GM23338 (cell line): ENCODE measurements around the gene MLEC. TPM values are rescaled to one million over a fixed set of nuclear protein-coding genes. Genes with fewer than 3 reads are reported as not detected.

ENCODE experiments used
- ATAC-seq: fragments of 200-7000 bp; cut with Tn5 transposase; 3 replicates; pipeline ENCODE4 v1.9.1; 2020
- DNase-seq: peaks from one replicate; pipeline ENCODE4 v3.0.0-alpha.2; 2015; ENCODE audit warnings: low spot score
- H2AFZ ChIP-seq: fragments of 200-600 bp; sonication (generic); 2 replicates; pipeline ENCODE4 v1.8.0; 2016; ENCODE audit warnings: antibody characterized with exemption, mild to moderate bottlenecking, moderate library complexity
- H3F3A ChIP-seq: fragments of 200-600 bp; sonication (generic); replicated peaks from 2 replicates; pipeline ENCODE4 v1.8.0; 2017; ENCODE audit warnings: antibody characterized with exemption, mixed run types, low read depth
- H3K27ac ChIP-seq: fragments of 200-600 bp; sonication (generic); 2 replicates; pipeline ENCODE4 v1.6.1; 2016; ENCODE audit warnings: low read depth
- H3K27me3 ChIP-seq: fragments of 200-600 bp; sonication (generic); 2 replicates; pipeline ENCODE4 v1.8.0; 2016; ENCODE audit warnings: mild to moderate bottlenecking, mixed run types, moderate library complexity; ENCODE audit not compliant: insufficient read depth
- H3K36me3 ChIP-seq: fragments of 200-600 bp; sonication (generic); 2 replicates; pipeline ENCODE4 v1.8.0; 2016; ENCODE audit warnings: mild to moderate bottlenecking; ENCODE audit not compliant: insufficient read depth
- H3K4me1 ChIP-seq: fragments of 200-600 bp; sonication (generic); 2 replicates; pipeline ENCODE4 v1.8.0; 2016; ENCODE audit warnings: mild to moderate bottlenecking, moderate library complexity; ENCODE audit not compliant: insufficient read depth
- H3K4me2 ChIP-seq: fragments of 200-600 bp; sonication (generic); 2 replicates; pipeline ENCODE4 v1.7.1; 2017; ENCODE audit warnings: mixed run types
- H3K4me3 ChIP-seq: fragments of 200-600 bp; sonication (generic); 2 replicates; pipeline ENCODE4 v1.6.1; 2016; ENCODE audit warnings: mixed run types
- H3K79me2 ChIP-seq: fragments of 200-600 bp; sonication (generic); replicated peaks from 2 replicates; pipeline ENCODE4 v1.8.0; 2017; ENCODE audit warnings: mild to moderate bottlenecking; ENCODE audit not compliant: insufficient read depth
- H3K9me2 ChIP-seq: fragments of 200-600 bp; sonication (generic); 2 replicates; pipeline ENCODE4 v1.8.0; 2017; ENCODE audit not compliant: insufficient read depth
- H4K20me1 ChIP-seq: fragments of 200-600 bp; sonication (generic); replicated peaks from 2 replicates; pipeline ENCODE4 v1.8.0; 2017; ENCODE audit warnings: mild to moderate bottlenecking; ENCODE audit not compliant: insufficient read depth
- H3K27ac Mint-ChIP-seq: 2 replicates; pipeline ENCODE4 v1.8.0; 2020; ENCODE audit warnings: inconsistent platforms, mild to moderate bottlenecking, moderate library complexity, mixed read lengths
- H3K27me3 Mint-ChIP-seq: 3 replicates; pipeline ENCODE4 v1.8.0; 2022; ENCODE audit warnings: low read depth, mild to moderate bottlenecking, moderate library complexity, mixed read lengths, inconsistent platforms; ENCODE audit not compliant: insufficient read depth, poor library complexity
- H3K36me3 Mint-ChIP-seq: 3 replicates; pipeline ENCODE4 v1.8.0; 2021; ENCODE audit warnings: low read depth, mild to moderate bottlenecking, inconsistent platforms, moderate library complexity, mixed read lengths
- H3K4me1 Mint-ChIP-seq: 3 replicates; pipeline ENCODE4 v1.8.0; 2020; ENCODE audit warnings: mild to moderate bottlenecking, inconsistent platforms, mixed read lengths
- H3K4me3 Mint-ChIP-seq: 3 replicates; pipeline ENCODE4 v1.8.0; 2021; ENCODE audit warnings: moderate library complexity, mild to moderate bottlenecking, inconsistent platforms, mixed read lengths
- H3K9me3 Mint-ChIP-seq: 3 replicates; pipeline ENCODE4 v1.8.0; 2020; ENCODE audit warnings: moderate library complexity, mild to moderate bottlenecking, inconsistent platforms, mixed read lengths
- CREB1 ChIP-seq: fragments of 250-450 bp; sonication (Bioruptor Pico); IDR thresholded peaks from 2 replicates; pipeline ENCODE4 v1.5.0; 2020; ENCODE audit warnings: low read depth, mild to moderate bottlenecking, moderate library complexity
- ETS1 ChIP-seq: IDR thresholded peaks from 2 replicates; pipeline ENCODE4 v1.6.1; 2016; ENCODE audit warnings: antibody characterized with exemption
- EZH2 ChIP-seq: fragments of 200-600 bp; sonication (generic); IDR thresholded peaks from one replicate; pipeline ENCODE4 v1.8.0; 2017; ENCODE audit warnings: antibody characterized with exemption, mild to moderate bottlenecking, low read depth; ENCODE audit not compliant: unreplicated experiment
- EZH2phosphoT487 ChIP-seq: fragments of 200-600 bp; sonication (generic); IDR thresholded peaks from one replicate; pipeline ENCODE4 v1.8.1; 2018; ENCODE audit warnings: antibody characterized with exemption; ENCODE audit not compliant: unreplicated experiment
- JUNB ChIP-seq: IDR thresholded peaks from one replicate; pipeline ENCODE4 v1.6.1; 2016; ENCODE audit warnings: antibody characterized with exemption; ENCODE audit not compliant: unreplicated experiment
- NANOG ChIP-seq: IDR thresholded peaks from 2 replicates; pipeline ENCODE4 v1.6.1; 2016; ENCODE audit warnings: antibody characterized with exemption, borderline replicate concordance
- POLR2AphosphoS5 ChIP-seq: IDR thresholded peaks from 2 replicates; pipeline ENCODE4 v1.6.1; 2016; ENCODE audit warnings: antibody characterized with exemption, low read depth
- STAT1 ChIP-seq: IDR thresholded peaks from one replicate; pipeline ENCODE4 v1.6.1; 2016; ENCODE audit warnings: antibody characterized with exemption; ENCODE audit not compliant: unreplicated experiment
- ZNF114 ChIP-seq: fragments of 250-450 bp; sonication (Bioruptor Pico); IDR thresholded peaks from 2 replicates; pipeline ENCODE4 v1.5.0; 2020; ENCODE audit warnings: mild to moderate bottlenecking, moderate library complexity
- ZNF331 ChIP-seq: fragments of 250-450 bp; sonication (Bioruptor Pico); IDR thresholded peaks from 2 replicates; pipeline ENCODE4 v1.5.0; 2020; ENCODE audit warnings: low read depth, mild to moderate bottlenecking, moderate library complexity
- polyA plus RNA-seq: library from polyadenylated mRNA; unstranded; fragments of >200 nt; fragmentation: Nextera tagmentation; extraction: Ambion mirVana; gene quantifications from 2 replicates; pipeline ENCODE4 v1.2.1, GENCODE V29; 2016
- total RNA-seq: library from RNA; depleted of rRNA; stranded (reverse); fragments of >200 nt; shearing (Covaris generic); gene quantifications from 2 replicates; pipeline ENCODE4 v1.2.3, GENCODE V29; 2014
- TF ChIP-seq, protein P1 (sequence below): IDR thresholded peaks from one replicate; pipeline ENCODE4 v1.6.1; 2018; ENCODE audit warnings: antibody characterized with exemption; ENCODE audit not compliant: unreplicated experiment
- TF ChIP-seq, protein P2 (sequence below): fragments of 250-450 bp; sonication (Bioruptor Pico); IDR thresholded peaks from 2 replicates; pipeline ENCODE4 v1.5.0; 2020; ENCODE audit warnings: mild to moderate bottlenecking, moderate library complexity
- TF ChIP-seq, protein P3 (sequence below), 2 experiments: fragments of 200-600 bp in 1 of 2; sonication (generic) in 1 of 2; conservative IDR thresholded peaks; 2 replicates each; pipeline versions ENCODE4 v1.5.1 to v1.6.1; 2016 to 2017; ENCODE audit warnings: antibody characterized with exemption in 2 of 2, low read depth in 2 of 2, mild to moderate bottlenecking in 2 of 2, moderate library complexity in 1 of 2

MLEC gene
- total and polyA plus RNA-seq, 2 experiments from 2014 or later = 225 to 264 TPM

DNA sequence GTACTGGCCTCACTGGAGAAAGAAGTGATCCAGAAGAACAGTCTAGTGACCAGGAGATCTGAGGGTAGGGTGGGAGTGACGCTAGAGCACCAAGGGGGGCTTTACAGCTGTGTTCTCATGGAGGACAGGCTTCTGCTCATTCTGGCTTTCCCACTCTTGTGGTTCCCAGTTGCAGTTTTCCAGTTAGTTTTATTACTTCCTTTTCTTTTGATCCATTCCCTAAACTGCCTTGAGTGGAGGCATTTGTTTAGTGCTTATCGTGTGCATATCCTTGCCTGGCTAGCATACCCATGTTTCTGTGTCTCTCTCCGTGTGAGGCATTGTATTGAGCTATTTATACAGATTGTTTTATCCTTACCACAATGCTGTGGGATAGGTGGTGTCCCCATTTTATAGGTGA, 4.0 kb downstream of the MLEC start:
- H3K4me2 ChIP-seq = peak overlapping the region; percentile 95
- Mint-ChIP-seq H3K27me3 (no peaks in the 10 kb centered on the region), H3K9me3 (no peaks in the 10 kb centered on the region), H3K27ac (no peak overlapping the region; the same call in 1 of the 2 replicates), H3K4me3 (no peak overlapping the region; the same call in 2 of the 3 replicates), H3K36me3 (peaks cover 24% of the 10 kb centered on the region), H3K4me1 (peaks cover 60% of the 10 kb centered on the region)
- no peak overlapping the region for H2AFZ ChIP-seq
- no peak for ATAC-seq
- peaks cover 21% of the 10 kb centered on the region for H3F3A ChIP-seq
- TF ChIP-seq EZH2 = no peak
- TF ChIP-seq, protein P1, sequence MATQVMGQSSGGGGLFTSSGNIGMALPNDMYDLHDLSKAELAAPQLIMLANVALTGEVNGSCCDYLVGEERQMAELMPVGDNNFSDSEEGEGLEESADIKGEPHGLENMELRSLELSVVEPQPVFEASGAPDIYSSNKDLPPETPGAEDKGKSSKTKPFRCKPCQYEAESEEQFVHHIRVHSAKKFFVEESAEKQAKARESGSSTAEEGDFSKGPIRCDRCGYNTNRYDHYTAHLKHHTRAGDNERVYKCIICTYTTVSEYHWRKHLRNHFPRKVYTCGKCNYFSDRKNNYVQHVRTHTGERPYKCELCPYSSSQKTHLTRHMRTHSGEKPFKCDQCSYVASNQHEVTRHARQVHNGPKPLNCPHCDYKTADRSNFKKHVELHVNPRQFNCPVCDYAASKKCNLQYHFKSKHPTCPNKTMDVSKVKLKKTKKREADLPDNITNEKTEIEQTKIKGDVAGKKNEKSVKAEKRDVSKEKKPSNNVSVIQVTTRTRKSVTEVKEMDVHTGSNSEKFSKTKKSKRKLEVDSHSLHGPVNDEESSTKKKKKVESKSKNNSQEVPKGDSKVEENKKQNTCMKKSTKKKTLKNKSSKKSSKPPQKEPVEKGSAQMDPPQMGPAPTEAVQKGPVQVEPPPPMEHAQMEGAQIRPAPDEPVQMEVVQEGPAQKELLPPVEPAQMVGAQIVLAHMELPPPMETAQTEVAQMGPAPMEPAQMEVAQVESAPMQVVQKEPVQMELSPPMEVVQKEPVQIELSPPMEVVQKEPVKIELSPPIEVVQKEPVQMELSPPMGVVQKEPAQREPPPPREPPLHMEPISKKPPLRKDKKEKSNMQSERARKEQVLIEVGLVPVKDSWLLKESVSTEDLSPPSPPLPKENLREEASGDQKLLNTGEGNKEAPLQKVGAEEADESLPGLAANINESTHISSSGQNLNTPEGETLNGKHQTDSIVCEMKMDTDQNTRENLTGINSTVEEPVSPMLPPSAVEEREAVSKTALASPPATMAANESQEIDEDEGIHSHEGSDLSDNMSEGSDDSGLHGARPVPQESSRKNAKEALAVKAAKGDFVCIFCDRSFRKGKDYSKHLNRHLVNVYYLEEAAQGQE = no peak
- TF ChIP-seq POLR2AphosphoS5 = no peak
- TF ChIP-seq CREB1 (CRISPR knock-in tag) = no peak
- no peak for TF ChIP-seq ETS1
- no peak for TF ChIP-seq ZNF331 (CRISPR knock-in tag)
- TF ChIP-seq EZH2phosphoT487 = no peak
- TF ChIP-seq, protein P2, sequence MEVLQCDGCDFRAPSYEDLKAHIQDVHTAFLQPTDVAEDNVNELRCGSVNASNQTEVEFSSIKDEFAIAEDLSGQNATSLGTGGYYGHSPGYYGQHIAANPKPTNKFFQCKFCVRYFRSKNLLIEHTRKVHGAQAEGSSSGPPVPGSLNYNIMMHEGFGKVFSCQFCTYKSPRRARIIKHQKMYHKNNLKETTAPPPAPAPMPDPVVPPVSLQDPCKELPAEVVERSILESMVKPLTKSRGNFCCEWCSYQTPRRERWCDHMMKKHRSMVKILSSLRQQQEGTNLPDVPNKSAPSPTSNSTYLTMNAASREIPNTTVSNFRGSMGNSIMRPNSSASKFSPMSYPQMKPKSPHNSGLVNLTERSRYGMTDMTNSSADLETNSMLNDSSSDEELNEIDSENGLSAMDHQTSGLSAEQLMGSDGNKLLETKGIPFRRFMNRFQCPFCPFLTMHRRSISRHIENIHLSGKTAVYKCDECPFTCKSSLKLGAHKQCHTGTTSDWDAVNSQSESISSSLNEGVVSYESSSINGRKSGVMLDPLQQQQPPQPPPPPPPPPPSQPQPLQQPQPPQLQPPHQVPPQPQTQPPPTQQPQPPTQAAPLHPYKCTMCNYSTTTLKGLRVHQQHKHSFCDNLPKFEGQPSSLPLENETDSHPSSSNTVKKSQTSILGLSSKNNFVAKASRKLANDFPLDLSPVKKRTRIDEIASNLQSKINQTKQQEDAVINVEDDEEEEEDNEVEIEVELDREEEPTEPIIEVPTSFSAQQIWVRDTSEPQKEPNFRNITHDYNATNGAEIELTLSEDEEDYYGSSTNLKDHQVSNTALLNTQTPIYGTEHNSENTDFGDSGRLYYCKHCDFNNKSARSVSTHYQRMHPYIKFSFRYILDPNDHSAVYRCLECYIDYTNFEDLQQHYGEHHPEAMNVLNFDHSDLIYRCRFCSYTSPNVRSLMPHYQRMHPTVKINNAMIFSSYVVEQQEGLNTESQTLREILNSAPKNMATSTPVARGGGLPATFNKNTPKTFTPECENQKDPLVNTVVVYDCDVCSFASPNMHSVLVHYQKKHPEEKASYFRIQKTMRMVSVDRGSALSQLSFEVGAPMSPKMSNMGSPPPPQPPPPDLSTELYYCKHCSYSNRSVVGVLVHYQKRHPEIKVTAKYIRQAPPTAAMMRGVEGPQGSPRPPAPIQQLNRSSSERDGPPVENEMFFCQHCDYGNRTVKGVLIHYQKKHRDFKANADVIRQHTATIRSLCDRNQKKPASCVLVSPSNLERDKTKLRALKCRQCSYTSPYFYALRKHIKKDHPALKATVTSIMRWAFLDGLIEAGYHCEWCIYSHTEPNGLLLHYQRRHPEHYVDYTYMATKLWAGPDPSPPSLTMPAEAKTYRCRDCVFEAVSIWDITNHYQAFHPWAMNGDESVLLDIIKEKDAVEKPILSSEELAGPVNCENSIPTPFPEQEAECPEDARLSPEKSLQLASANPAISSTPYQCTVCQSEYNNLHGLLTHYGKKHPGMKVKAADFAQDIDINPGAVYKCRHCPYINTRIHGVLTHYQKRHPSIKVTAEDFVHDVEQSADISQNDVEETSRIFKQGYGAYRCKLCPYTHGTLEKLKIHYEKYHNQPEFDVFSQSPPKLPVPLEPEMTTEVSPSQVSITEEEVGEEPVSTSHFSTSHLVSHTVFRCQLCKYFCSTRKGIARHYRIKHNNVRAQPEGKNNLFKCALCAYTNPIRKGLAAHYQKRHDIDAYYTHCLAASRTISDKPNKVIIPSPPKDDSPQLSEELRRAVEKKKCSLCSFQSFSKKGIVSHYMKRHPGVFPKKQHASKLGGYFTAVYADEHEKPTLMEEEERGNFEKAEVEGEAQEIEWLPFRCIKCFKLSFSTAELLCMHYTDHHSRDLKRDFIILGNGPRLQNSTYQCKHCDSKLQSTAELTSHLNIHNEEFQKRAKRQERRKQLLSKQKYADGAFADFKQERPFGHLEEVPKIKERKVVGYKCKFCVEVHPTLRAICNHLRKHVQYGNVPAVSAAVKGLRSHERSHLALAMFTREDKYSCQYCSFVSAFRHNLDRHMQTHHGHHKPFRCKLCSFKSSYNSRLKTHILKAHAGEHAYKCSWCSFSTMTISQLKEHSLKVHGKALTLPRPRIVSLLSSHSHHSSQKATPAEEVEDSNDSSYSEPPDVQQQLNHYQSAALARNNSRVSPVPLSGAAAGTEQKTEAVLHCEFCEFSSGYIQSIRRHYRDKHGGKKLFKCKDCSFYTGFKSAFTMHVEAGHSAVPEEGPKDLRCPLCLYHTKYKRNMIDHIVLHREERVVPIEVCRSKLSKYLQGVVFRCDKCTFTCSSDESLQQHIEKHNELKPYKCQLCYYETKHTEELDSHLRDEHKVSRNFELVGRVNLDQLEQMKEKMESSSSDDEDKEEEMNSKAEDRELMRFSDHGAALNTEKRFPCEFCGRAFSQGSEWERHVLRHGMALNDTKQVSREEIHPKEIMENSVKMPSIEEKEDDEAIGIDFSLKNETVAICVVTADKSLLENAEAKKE (CRISPR knock-in tag) = no peak
- TF ChIP-seq NANOG = no peak
- TF ChIP-seq, protein P3, sequence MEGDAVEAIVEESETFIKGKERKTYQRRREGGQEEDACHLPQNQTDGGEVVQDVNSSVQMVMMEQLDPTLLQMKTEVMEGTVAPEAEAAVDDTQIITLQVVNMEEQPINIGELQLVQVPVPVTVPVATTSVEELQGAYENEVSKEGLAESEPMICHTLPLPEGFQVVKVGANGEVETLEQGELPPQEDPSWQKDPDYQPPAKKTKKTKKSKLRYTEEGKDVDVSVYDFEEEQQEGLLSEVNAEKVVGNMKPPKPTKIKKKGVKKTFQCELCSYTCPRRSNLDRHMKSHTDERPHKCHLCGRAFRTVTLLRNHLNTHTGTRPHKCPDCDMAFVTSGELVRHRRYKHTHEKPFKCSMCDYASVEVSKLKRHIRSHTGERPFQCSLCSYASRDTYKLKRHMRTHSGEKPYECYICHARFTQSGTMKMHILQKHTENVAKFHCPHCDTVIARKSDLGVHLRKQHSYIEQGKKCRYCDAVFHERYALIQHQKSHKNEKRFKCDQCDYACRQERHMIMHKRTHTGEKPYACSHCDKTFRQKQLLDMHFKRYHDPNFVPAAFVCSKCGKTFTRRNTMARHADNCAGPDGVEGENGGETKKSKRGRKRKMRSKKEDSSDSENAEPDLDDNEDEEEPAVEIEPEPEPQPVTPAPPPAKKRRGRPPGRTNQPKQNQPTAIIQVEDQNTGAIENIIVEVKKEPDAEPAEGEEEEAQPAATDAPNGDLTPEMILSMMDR (conservative IDR thresholded peaks at IDR 0.05; ENCODE audit: low read depth in 2 of 2) = no peak
- TF ChIP-seq STAT1 = no peak
- TF ChIP-seq ZNF114 = no peak
- TF ChIP-seq JUNB = no peak
- peak overlapping the region; percentile 80 for H3K27ac ChIP-seq
- H3K4me1 ChIP-seq = peaks cover 62% of the 10 kb centered on the region
- 0 out of 2 replicates have a peak overlapping the region, but pooled peaks have one; percentile 4 for H3K4me3 ChIP-seq
- no peak for DNase-seq
- peaks cover 51% of the 10 kb centered on the region for H4K20me1 ChIP-seq
- peaks cover 17% of the 10 kb centered on the region for H3K36me3 ChIP-seq
- H3K9me2 ChIP-seq = no peaks in the 10 kb centered on the region
- peaks cover 85% of the 10 kb centered on the region for H3K79me2 ChIP-seq
- H3K27me3 ChIP-seq = no peaks in the 10 kb centered on the region
